Lung (tissue), 4 donors: Measurements from ENCODE around the gene LRRK2. TPM values are rescaled to one million over a fixed set of nuclear protein-coding genes. Genes with fewer than 3 reads are reported as not detected.

Experiments
- polyA plus RNA-seq, 2 donors: library from polyadenylated mRNA; stranded (reverse); fragments of 200-250 nt; gene quantifications; one replicate each; pipeline ENCODE4 v1.2.1, GENCODE V29; 2013
- total RNA-seq, 2 donors: library from RNA; depleted of rRNA in 1 of 2; stranded (reverse); fragments of >200 nt in 1 of 2; gene quantifications; one replicate each; pipeline ENCODE4 v1.2.1, GENCODE V29; 2014 to 2021
- donor health status: Bipolar disorder and iron deficiency.
- donor health status: healthy.
- donor health status: DM: yes; HTN: yes; CAD: no.

Gene LRRK2
- total and polyA plus RNA-seq, 4 donors = 74.3 to 276 (median 193) TPM

Other genes starting within 250 kb of the LRRK2 start
- 10 to 100 TPM; 11.6 to 21.4 TPM for gene SLC2A13, start 118.9 kb upstream of the LRRK2 start, total RNA-seq
- gene SLC2A13, start 118.9 kb upstream of the LRRK2 start, polyA plus RNA-seq = 1 to 10 TPM; 3.2 TPM